ENCODE measurements around the gene GRAMD1B. TPM values are rescaled to one million over a fixed set of nuclear protein-coding genes. Genes with fewer than 3 reads are reported as not detected.

The GRAMD1B gene
- total and polyA plus RNA-seq, 4 donors = 0.29 to 2.6 (median 1.3) TPM

DNA sequence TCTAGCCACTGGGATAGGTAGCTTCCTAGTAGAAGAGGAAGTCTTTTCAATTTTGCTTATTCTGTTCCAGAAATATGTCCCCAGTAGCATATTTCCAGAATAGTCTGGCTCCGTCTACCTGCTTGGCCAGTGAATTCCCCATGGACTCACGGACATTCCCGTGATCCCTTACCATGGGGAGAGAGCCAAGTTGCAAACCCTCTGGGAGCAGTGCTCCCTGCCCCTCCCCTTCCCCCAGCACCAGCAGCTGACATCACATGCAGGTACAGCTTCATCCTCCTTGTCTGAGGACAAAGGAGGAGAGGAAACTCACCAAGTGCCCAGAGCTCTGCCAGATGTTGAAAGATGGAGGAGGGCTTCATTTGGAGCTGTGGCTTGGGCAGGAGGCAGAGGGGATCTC lies 61.2 kb downstream of the GRAMD1B start:
- no peak for DNase-seq (ENCODE audit: low spot score)
- Histone ChIP-seq H3K4me3 (ENCODE audit: low read depth in 1 of 3, low read length in 3 of 3) (no peak overlapping the region), H3K27me3 (ENCODE audit: control insufficient read depth in 4 of 4, insufficient read depth in 4 of 4, low read length in 3 of 4) (peaks cover 0 to 4% (median 0%) of the 10 kb centered on the region in 4 donors), H3K36me3 (ENCODE audit: control insufficient read depth in 4 of 4, insufficient read depth in 3 of 4, low read depth in 1 of 4, low read length in 3 of 4) (no peaks in the 10 kb centered on the region), H3K9ac (ENCODE audit: low read depth in 1 of 2, low read length in 2 of 2) (no peak overlapping the region), H3K4me1 (ENCODE audit: control insufficient read depth in 4 of 4, insufficient read depth in 4 of 4, low read length in 3 of 4) (no peaks in the 10 kb centered on the region), H3K9me3 (ENCODE audit: control insufficient read depth in 4 of 4, low read length in 3 of 4) (no peaks in the 10 kb centered on the region), H3K27ac (ENCODE audit: low read depth in 1 of 2, low read length in 2 of 2) (no peak overlapping the region)
- TF ChIP-seq RAD21 (IDR thresholded peaks at IDR 0.05) (no peak), HNF4G (IDR thresholded peaks at IDR 0.05) (no peak), GABPA (IDR thresholded peaks at IDR 0.05 in 1 of 2, conservative IDR thresholded peaks at IDR 0.05 in 1 of 2) (no peak), SP1 (IDR thresholded peaks at IDR 0.05) (no peak), RXRA (IDR thresholded peaks at IDR 0.05) (no peak), EGR1 (IDR thresholded peaks at IDR 0.05; ENCODE audit: low read depth in 2 of 2) (no peak), NR2F2 (IDR thresholded peaks at IDR 0.05) (no peak), YY1 (IDR thresholded peaks at IDR 0.05) (no peak), HNF4A (conservative IDR thresholded peaks at IDR 0.05) (no peak), ZBTB33 (IDR thresholded peaks at IDR 0.05) (no peak), TAF1 (conservative IDR thresholded peaks at IDR 0.05) (no peak), CTCF (IDR thresholded peaks at IDR 0.05; ENCODE audit: low read depth, low read length, missing input control) (no peak), FOXA1 (IDR thresholded peaks at IDR 0.05) (no peak), FOXA2 (IDR thresholded peaks at IDR 0.05) (no peak), JUND (IDR thresholded peaks at IDR 0.05) (no peak)
- TF ChIP-seq, protein P1, sequence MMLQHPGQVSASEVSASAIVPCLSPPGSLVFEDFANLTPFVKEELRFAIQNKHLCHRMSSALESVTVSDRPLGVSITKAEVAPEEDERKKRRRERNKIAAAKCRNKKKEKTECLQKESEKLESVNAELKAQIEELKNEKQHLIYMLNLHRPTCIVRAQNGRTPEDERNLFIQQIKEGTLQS (IDR thresholded peaks at IDR 0.05) = no peak
- TF ChIP-seq, protein P2, sequence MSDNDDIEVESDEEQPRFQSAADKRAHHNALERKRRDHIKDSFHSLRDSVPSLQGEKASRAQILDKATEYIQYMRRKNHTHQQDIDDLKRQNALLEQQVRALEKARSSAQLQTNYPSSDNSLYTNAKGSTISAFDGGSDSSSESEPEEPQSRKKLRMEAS (IDR thresholded peaks at IDR 0.05) = no peak
- TF ChIP-seq, protein P3, sequence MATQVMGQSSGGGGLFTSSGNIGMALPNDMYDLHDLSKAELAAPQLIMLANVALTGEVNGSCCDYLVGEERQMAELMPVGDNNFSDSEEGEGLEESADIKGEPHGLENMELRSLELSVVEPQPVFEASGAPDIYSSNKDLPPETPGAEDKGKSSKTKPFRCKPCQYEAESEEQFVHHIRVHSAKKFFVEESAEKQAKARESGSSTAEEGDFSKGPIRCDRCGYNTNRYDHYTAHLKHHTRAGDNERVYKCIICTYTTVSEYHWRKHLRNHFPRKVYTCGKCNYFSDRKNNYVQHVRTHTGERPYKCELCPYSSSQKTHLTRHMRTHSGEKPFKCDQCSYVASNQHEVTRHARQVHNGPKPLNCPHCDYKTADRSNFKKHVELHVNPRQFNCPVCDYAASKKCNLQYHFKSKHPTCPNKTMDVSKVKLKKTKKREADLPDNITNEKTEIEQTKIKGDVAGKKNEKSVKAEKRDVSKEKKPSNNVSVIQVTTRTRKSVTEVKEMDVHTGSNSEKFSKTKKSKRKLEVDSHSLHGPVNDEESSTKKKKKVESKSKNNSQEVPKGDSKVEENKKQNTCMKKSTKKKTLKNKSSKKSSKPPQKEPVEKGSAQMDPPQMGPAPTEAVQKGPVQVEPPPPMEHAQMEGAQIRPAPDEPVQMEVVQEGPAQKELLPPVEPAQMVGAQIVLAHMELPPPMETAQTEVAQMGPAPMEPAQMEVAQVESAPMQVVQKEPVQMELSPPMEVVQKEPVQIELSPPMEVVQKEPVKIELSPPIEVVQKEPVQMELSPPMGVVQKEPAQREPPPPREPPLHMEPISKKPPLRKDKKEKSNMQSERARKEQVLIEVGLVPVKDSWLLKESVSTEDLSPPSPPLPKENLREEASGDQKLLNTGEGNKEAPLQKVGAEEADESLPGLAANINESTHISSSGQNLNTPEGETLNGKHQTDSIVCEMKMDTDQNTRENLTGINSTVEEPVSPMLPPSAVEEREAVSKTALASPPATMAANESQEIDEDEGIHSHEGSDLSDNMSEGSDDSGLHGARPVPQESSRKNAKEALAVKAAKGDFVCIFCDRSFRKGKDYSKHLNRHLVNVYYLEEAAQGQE (IDR thresholded peaks at IDR 0.05) = no peak
- 75% methylated on average over 3 of the region's 3 CpGs for WGBS

All from liver (tissue), 9 donors.